Mesothelial cell of epicardium (in vitro differentiated cells): ENCODE results near the gene OTOF. TPM values are rescaled to one million over a fixed set of nuclear protein-coding genes. Genes with fewer than 3 reads are reported as not detected.

Experiments used
- DNase-seq, 2 experiments: peaks; one replicate each; pipeline ENCODE4 v3.0.0; 2021; ENCODE audit warnings: low spot score in 2 of 2; ENCODE audit not compliant: unreplicated experiment in 2 of 2
- H3K27ac Mint-ChIP-seq: 2 replicates; pipeline ENCODE4 v1.8.0; 2021; ENCODE audit warnings: mixed read lengths
- H3K27me3 Mint-ChIP-seq: 2 replicates; pipeline ENCODE4 v1.8.0; 2021; ENCODE audit warnings: low read depth, mixed read lengths
- H3K36me3 Mint-ChIP-seq: 2 replicates; pipeline ENCODE4 v1.8.0; 2021; ENCODE audit warnings: mixed read lengths
- H3K4me1 Mint-ChIP-seq: 2 replicates; pipeline ENCODE4 v1.8.0; 2021; ENCODE audit warnings: mixed read lengths
- H3K4me3 Mint-ChIP-seq: 2 replicates; pipeline ENCODE4 v1.8.0; 2021; ENCODE audit warnings: mild to moderate bottlenecking, moderate library complexity, mixed read lengths
- H3K9me3 Mint-ChIP-seq: 2 replicates; pipeline ENCODE4 v1.8.0; 2021; ENCODE audit warnings: mixed read lengths
- total RNA-seq: library from RNA; stranded (reverse); gene quantifications from 3 replicates; pipeline ENCODE4 v1.2.1, GENCODE V29; 2021
- TF ChIP-seq, protein P1 (sequence below): fragments of 200-600 bp; sonication (generic); IDR thresholded peaks from one replicate; pipeline ENCODE4 v1.5.0; 2021; ENCODE audit warnings: antibody characterized with exemption; ENCODE audit not compliant: unreplicated experiment

Gene OTOF
- total RNA-seq, 1 donor from 2014 or later = 0.16 TPM

DNA sequence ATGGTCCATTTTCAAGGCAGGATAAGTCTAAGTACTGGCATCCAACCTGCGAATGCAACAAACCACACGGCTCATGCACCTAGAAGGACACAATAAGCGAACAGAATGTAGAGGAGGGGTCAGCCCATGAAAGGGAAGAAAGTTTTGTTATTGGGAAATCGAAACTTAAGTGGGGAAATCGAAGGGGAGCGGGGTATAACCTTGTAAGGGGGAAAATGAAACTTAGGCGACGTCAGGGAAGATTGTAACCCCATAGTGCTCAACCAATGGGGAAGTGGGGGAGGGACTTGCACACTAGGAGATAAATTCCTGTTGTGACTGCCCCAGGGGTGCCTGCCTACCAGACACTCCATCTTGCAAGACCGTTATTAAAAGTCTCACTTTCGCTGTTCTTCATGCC, 15.6 kb upstream of the OTOF start:
- TF ChIP-seq, protein P1, sequence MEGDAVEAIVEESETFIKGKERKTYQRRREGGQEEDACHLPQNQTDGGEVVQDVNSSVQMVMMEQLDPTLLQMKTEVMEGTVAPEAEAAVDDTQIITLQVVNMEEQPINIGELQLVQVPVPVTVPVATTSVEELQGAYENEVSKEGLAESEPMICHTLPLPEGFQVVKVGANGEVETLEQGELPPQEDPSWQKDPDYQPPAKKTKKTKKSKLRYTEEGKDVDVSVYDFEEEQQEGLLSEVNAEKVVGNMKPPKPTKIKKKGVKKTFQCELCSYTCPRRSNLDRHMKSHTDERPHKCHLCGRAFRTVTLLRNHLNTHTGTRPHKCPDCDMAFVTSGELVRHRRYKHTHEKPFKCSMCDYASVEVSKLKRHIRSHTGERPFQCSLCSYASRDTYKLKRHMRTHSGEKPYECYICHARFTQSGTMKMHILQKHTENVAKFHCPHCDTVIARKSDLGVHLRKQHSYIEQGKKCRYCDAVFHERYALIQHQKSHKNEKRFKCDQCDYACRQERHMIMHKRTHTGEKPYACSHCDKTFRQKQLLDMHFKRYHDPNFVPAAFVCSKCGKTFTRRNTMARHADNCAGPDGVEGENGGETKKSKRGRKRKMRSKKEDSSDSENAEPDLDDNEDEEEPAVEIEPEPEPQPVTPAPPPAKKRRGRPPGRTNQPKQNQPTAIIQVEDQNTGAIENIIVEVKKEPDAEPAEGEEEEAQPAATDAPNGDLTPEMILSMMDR = no peak
- Mint-ChIP-seq H3K27me3 (peaks cover 4% of the 10 kb centered on the region), H3K4me1 (peaks cover 11% of the 10 kb centered on the region)

DNA sequence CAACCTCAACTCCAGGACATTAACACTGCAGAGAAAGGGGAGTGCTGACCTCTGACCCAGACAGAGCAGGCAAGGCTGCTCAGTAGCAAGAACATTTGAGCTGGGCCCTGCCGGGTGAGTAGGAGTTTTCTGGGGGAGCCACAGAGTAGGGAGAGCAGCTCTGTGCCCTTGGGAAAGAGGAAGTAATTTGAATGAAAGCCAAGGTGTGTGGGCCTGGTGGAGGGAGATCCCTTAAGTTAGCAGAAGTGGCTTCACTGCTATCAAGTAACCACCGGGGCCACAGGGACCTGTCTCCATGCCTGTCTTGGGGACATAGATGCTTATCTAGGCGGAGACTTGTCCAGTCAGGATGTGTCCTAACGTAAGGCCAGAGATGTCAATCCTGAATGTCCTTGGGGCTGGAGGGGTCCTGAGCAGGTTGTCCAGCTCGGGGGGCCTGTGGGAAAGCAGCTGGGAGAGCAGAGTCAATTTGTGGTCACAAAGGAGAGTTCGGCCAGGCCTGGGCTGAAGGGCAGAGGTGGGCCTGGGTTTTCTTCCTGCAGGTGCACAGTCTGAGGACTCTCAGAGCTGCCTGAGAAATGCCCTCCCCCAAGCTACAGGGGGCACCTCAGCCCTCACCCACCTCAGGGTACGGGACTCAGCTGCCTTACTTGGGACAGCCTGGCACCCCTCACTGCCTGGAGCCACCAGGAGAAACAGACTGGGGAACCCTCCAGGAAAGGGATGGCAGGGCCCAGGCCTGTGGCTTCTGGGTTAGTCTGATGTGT, 15.0 kb upstream of the OTOF start:
- DNase-seq = no peak
- TF ChIP-seq, protein P1 = no peak
- Mint-ChIP-seq H3K9me3 (no peaks in the 10 kb centered on the region), H3K4me1 (peaks cover 11% of the 10 kb centered on the region), H3K27me3 (peaks cover 2% of the 10 kb centered on the region), H3K4me3 (no peak overlapping the region), H3K27ac (no peak overlapping the region), H3K36me3 (no peaks in the 10 kb centered on the region)

More for the DNA sequence above, 15.6 kb upstream of the OTOF start:
- Mint-ChIP-seq H3K27ac (no peak overlapping the region), H3K36me3 (no peaks in the 10 kb centered on the region), H3K4me3 (no peak overlapping the region), H3K9me3 (no peaks in the 10 kb centered on the region)
- DNase-seq = no peak

DNA sequence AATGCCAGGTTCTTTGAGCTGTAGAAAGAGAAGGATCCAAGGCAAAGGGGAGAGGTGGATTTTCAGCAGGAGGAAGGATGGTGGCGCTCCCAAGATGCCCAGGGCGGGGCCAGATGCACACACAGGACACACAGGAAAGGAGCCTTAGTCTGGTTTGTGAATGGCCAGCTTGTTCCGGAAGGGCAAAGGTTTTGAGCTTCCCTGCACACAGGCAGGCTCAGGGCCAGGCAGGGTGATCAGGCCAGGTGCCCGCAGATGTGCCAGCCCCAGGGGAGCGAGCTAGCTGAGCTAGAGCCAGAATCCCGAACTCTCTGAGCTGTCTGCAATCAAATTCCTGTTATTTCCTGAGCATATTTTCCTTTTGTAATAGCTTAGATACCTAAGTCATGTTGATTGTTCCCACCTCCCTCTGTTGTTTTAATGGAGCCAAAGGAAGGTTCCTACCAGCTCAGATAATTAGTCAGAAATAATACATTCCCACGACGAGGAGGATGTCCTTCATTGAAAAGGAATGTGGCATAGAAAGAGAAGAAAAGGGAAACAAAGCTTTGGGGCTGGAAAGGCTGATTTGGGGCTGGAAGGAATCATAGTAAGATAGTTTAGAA, 13.7 kb upstream of the OTOF start:
- no peak for DNase-seq
- TF ChIP-seq, protein P1 = no peak
- Mint-ChIP-seq H3K9me3 (no peaks in the 10 kb centered on the region), H3K36me3 (no peaks in the 10 kb centered on the region), H3K27ac (no peak overlapping the region), H3K4me3 (no peak overlapping the region), H3K27me3 (no peaks in the 10 kb centered on the region), H3K4me1 (peaks cover 11% of the 10 kb centered on the region)

DNA sequence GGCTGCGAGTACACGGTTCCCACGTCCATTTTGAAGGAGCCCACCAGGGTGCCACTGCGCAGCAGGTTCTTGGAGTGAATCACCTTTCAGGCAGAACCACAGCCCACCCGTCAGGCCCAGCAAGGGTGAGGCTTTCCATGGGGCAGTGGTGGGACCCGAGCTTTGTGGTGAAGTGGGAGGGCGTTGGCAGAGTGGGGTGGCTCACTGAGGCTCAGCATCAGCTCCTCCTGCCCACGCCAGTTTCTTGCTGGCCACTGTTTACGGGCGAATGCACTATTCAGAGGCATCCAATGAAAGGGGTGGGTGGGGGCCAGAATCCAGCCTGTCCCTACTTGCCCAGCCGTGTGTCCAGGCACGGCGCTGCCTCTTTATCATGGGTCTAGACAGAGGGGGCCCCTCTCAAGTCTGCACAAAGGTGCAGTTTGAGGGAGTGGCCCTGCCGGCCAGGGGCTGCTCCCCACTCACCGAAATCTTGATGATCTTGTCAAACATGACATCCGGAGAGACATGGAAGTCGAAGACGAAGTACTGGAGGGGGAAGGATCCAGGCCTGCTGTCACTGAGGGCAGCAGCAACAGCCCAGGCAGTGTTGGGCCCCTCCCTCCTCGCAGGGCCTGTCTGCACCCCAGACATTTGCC, 11.4 kb upstream of the OTOF start:
- Mint-ChIP-seq H3K9me3 (no peaks in the 10 kb centered on the region), H3K36me3 (no peaks in the 10 kb centered on the region), H3K4me3 (no peak overlapping the region), H3K27ac (no peak overlapping the region), H3K27me3 (peaks cover 3% of the 10 kb centered on the region), H3K4me1 (peaks cover 5% of the 10 kb centered on the region)
- TF ChIP-seq, protein P1 = no peak
- no peak for DNase-seq

DNA sequence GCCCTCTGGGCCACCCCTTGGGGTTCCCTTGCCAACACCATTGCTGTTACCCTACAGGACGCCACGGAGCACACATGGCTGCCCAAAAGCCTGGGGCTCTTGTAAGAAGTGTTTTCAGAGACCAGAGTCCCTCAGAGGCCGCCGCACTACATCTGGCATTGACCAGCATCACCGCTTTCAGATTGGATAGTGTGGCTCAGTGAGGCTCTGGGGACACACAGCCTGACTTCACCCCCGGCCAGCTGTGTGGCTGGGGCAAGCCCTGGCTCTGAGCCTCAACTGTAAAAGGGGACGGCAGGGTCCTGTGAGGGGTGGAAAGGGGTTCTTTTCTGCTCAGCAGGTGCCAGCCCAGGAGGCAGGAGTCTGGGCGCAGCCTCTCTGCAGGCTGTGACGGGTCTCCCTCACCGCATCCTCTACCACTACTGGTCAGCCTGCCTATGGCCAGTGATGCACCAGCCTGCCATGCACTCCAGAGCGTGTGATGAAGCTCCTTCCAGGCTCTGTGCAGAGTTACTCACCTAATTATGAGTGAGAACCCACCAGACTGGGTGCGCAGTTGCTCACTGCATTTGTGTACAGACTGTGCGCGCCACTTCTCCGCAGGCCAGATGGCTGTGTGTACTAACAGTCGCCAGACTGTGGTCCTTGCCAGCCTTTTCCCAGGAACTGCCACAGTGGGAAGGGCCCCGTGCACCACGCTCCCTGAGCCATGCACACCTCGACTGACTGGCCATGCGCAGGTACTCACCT, 10.7 kb upstream of the OTOF start:
- Mint-ChIP-seq H3K36me3 (no peaks in the 10 kb centered on the region), H3K27ac (no peak overlapping the region), H3K9me3 (no peaks in the 10 kb centered on the region), H3K4me1 (peaks cover 5% of the 10 kb centered on the region), H3K27me3 (peaks cover 7% of the 10 kb centered on the region), H3K4me3 (no peak overlapping the region)
- TF ChIP-seq, protein P1 = no peak
- no peak for DNase-seq
